Natural killer cell (primary cell): ENCODE measurements around the gene NEURL1B. TPM values are rescaled to one million over a fixed set of nuclear protein-coding genes. Genes with fewer than 3 reads are reported as not detected.
"Not testable (repeated sequence)": the region's sequence is repeated elsewhere in the genome, so short reads cannot be mapped to it uniquely, and the experiment has no call there.

Source experiments
- ATAC-seq, 3 donors: fragments of 150-1000 bp in 2 of 3; fragments of 200-7000 bp in 1 of 3; cut with Tn5 transposase; 1 replicate in 1 of 3; 2 replicates in 2 of 3; pipeline ENCODE4 v1.10.0; 2021; ENCODE audit warnings: mild to moderate bottlenecking in 2 of 3, moderate library complexity in 2 of 3
- DNase-seq, 2 donors: peaks; one replicate each; pipeline versions ENCODE4 v3.0.0 to v3.0.0-alpha.2; 2013 to 2021; ENCODE audit warnings: mixed read lengths in 1 of 2
- H3K27ac ChIP-seq: one replicate; pipeline ENCODE4 v1.5.1; 2013; ENCODE audit warnings: mild to moderate bottlenecking, low read length
- H3K27me3 ChIP-seq: one replicate; pipeline ENCODE4 v1.6.1; 2013; ENCODE audit warnings: low read length; ENCODE audit not compliant: control insufficient read depth, insufficient read depth
- H3K36me3 ChIP-seq: one replicate; pipeline ENCODE4 v1.6.1; 2013; ENCODE audit warnings: low read length; ENCODE audit not compliant: control insufficient read depth, insufficient read depth
- H3K4me1 ChIP-seq: one replicate; pipeline ENCODE4 v1.6.1; 2013; ENCODE audit warnings: low read length; ENCODE audit not compliant: control insufficient read depth, insufficient read depth
- H3K4me3 ChIP-seq: one replicate; pipeline ENCODE4 v1.5.1; 2013; ENCODE audit warnings: low read length
- H3K9me3 ChIP-seq: one replicate; pipeline ENCODE4 v1.6.1; 2013; ENCODE audit warnings: low read length; ENCODE audit not compliant: control insufficient read depth, insufficient read depth
- H3K27ac Mint-ChIP-seq, 2 donors: one replicate each; pipeline ENCODE4 v1.8.0; 2022; ENCODE audit warnings: mild to moderate bottlenecking in 2 of 2, mixed read lengths in 2 of 2, moderate library complexity in 1 of 2
- H3K27me3 Mint-ChIP-seq, 2 donors: one replicate each; pipeline ENCODE4 v1.8.0; 2022; ENCODE audit warnings: low read depth in 2 of 2, mixed read lengths in 2 of 2
- H3K36me3 Mint-ChIP-seq: one replicate; pipeline ENCODE4 v1.8.0; 2022; ENCODE audit warnings: mixed read lengths
- H3K4me1 Mint-ChIP-seq, 2 donors: one replicate each; pipeline ENCODE4 v1.8.0; 2022; ENCODE audit warnings: mixed read lengths in 2 of 2
- H3K4me3 Mint-ChIP-seq: one replicate; pipeline ENCODE4 v1.8.0; 2022; ENCODE audit warnings: mild to moderate bottlenecking, moderate library complexity, mixed read lengths
- H3K9me3 Mint-ChIP-seq, 2 donors: one replicate each; pipeline ENCODE4 v1.8.0; 2022; ENCODE audit warnings: mixed read lengths in 2 of 2
- WGBS: methylation state at CpG from one replicate; pipeline ENCODE4 v1.1.7; 2013; ENCODE audit warnings: missing lambda C conversion rate; ENCODE audit not compliant: insufficient coverage; 5-methylcytosine and 5-hydroxymethylcytosine counted together
- intact Hi-C: fragments of 100-400 bp; cut with micrococcal nuclease; formaldehyde crosslinking; loops from one replicate; pipeline ENCODE4 v1.14.2; 2022
- total RNA-seq, 4 donors: library from RNA; stranded (reverse); fragments of 120-200 nt in 1 of 4; gene quantifications; one replicate each; pipeline versions ENCODE4 v1.2.3 to v1.2.4, GENCODE V29; 2013 to 2022
- TF ChIP-seq, protein P1 (sequence below): fragments of 200-600 bp; IDR thresholded peaks from one replicate; pipeline ENCODE4 v1.8.0; 2022; ENCODE audit warnings: antibody characterized with exemption

Gene NEURL1B
- total RNA-seq, 3 donors from 2014 or later (not counting 1 experiment from before 2014, with no cell fraction given) = 0.28 to 0.54 (median 0.45) TPM

DNA sequence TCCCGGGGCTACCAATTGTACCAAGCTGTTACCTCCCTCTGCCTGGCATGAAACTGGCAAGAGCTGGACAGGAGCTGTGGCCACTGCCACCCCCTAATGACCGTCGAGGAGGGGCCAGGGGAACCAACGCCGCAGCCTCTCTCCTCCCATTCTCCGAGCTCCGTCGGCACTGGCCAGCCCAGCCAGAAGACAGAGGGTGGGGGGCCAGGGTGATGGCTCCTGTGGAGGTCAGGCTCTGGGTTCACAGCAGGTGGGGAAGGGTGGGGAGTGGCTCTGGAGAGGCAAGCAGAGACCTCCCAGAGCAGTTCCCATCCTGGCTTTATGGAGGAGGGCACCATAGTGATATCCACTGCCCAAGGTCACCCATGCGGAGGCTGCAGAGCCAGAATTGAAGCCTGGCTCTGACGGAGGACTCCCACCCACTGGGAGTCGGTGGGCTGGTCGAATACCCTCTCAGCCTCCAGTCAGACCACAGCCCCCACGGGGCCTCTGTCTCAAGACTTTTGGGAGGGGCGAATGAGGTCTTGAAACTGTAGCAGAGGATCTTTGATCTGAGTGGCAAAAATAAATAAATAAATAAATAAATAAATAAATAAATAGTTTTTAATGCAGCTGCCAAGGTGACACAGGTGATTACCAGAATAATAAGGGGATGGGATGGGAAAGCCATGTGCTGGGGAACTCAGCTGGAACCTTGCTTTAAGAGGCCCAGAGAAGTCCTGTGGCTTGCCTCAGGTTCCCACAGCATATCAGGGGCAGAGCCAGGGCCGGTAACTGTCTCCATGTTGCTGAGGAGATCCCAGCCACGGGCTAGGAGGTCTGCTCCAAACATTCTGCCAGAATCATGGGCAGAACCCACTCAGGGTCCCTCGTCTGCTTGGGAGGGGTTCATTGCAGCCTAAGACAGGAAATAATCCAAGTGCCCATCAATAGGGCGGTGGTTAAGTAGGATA, 42.5 kb upstream of the NEURL1B start:
- intact Hi-C loops = no loop called here
- Histone ChIP-seq H3K9me3 (no peaks in the 10 kb centered on the region), H3K36me3 (no peaks in the 10 kb centered on the region), H3K27ac (no peak overlapping the region), H3K4me1 (no peaks in the 10 kb centered on the region), H3K4me3 (no peak overlapping the region), H3K27me3 (no peaks in the 10 kb centered on the region)
- ATAC-seq (no peak), DNase-seq (no peak)
- Mint-ChIP-seq H3K27ac (no peak overlapping the region), H3K27me3 (peaks cover 0 to 3% of the 10 kb centered on the region in 2 donors), H3K9me3 (no peaks in the 10 kb centered on the region), H3K4me1 (no peaks in the 10 kb centered on the region), H3K4me3 (no peak overlapping the region), H3K36me3 (no peaks in the 10 kb centered on the region)
- TF ChIP-seq, protein P1, sequence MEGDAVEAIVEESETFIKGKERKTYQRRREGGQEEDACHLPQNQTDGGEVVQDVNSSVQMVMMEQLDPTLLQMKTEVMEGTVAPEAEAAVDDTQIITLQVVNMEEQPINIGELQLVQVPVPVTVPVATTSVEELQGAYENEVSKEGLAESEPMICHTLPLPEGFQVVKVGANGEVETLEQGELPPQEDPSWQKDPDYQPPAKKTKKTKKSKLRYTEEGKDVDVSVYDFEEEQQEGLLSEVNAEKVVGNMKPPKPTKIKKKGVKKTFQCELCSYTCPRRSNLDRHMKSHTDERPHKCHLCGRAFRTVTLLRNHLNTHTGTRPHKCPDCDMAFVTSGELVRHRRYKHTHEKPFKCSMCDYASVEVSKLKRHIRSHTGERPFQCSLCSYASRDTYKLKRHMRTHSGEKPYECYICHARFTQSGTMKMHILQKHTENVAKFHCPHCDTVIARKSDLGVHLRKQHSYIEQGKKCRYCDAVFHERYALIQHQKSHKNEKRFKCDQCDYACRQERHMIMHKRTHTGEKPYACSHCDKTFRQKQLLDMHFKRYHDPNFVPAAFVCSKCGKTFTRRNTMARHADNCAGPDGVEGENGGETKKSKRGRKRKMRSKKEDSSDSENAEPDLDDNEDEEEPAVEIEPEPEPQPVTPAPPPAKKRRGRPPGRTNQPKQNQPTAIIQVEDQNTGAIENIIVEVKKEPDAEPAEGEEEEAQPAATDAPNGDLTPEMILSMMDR = no peak
- 81% methylated on average over 16 of the region's 18 CpGs for WGBS

DNA sequence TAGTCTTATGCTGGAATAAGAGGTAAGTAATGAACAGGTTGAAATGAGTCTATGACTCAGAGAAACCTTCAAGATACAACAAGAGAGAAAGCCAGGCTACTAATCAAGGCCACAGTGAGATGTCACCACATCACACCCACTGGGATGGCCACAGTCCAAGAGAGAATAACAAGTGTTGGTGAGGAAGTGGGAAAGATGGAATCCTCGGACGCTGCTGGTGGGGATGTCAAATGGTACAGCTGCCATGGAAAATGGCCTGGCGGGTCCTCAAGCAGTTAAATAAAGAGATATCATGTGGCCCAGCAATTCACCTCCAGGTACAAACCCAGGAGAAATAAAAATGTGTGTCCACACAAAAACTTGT, 41.9 kb upstream of the NEURL1B start:
- H3K4me1 Mint-ChIP-seq = no peaks in the 10 kb centered on the region
- Histone ChIP-seq H3K27ac (no peak overlapping the region), H3K36me3 (no peaks in the 10 kb centered on the region), H3K27me3 (no peaks in the 10 kb centered on the region), H3K9me3 (no peaks in the 10 kb centered on the region), H3K4me1 (no peaks in the 10 kb centered on the region), H3K4me3 (no peak overlapping the region)
- H3K36me3 Mint-ChIP-seq = no peaks in the 10 kb centered on the region
- no peak overlapping the region for H3K27ac Mint-ChIP-seq
- no peaks in the 10 kb centered on the region for H3K9me3 Mint-ChIP-seq
- no peak overlapping the region for H3K4me3 Mint-ChIP-seq
- DNase-seq = no peak
- intact Hi-C loops = no loop called here
- 91% methylated on average over 3 of the region's 3 CpGs for WGBS
- no peak for ATAC-seq
- H3K27me3 Mint-ChIP-seq = peaks cover 0 to 3% of the 10 kb centered on the region in 2 donors
- TF ChIP-seq, protein P1 = no peak

DNA sequence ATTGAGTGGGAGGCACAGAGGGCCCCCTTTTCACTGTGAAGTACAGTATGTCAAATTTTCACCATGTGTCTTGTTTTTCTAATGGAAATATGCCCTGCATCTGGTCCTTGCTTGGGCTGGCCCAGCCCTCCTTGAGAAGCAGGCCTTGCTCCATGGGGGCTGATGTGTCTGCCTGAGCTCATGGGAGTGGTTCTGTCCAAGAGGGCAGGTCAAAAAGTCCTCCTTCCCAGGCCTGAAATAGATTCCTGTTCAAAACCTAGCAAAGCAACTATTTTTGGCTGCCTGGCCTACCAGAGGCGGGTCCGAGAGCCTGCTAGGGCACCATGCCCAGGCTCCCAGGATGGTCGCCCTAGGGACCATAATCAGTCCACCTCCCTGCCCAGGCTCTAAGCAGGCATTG, 40.5 kb upstream of the NEURL1B start:
- intact Hi-C loops = no loop called here
- Mint-ChIP-seq H3K27ac (no peak overlapping the region), H3K4me1 (no peaks in the 10 kb centered on the region), H3K27me3 (peaks cover 0 to 3% of the 10 kb centered on the region in 2 donors), H3K9me3 (no peaks in the 10 kb centered on the region), H3K36me3 (no peaks in the 10 kb centered on the region), H3K4me3 (no peak overlapping the region)
- no peak for ATAC-seq
- H3K27ac ChIP-seq = no peak overlapping the region
- H3K9me3 ChIP-seq = no peaks in the 10 kb centered on the region
- no peaks in the 10 kb centered on the region for H3K36me3 ChIP-seq
- H3K27me3 ChIP-seq = no peaks in the 10 kb centered on the region
- H3K4me3 ChIP-seq = no peak overlapping the region
- DNase-seq = no peak
- TF ChIP-seq, protein P1 = no peak
- H3K4me1 ChIP-seq = no peaks in the 10 kb centered on the region
- WGBS = 87% methylated on average over 3 of the region's 3 CpGs

DNA sequence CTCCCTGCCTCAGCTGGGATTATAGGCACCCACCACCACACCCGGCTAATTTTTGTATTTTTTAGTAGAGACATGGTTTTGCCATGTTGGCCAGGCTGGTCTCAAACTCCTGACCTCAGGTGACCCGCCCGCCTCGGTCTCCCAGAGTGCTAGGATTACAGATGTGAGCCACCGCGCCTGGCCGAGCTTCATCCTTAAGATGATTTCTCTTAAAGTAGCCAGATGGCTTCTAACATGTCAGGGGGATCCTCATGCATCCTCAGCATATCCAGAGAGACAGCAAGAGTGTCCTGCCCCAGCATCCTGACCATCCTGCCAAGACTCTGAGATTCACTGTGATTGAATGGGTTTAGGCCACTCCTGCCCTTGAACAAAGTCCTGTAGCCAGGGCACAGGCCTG, 39.5 kb upstream of the NEURL1B start:
- ATAC-seq, H3K4me3 Mint-ChIP-seq, H3K27me3 Mint-ChIP-seq, H3K27me3 ChIP-seq, H3K9me3 Mint-ChIP-seq, H3K27ac Mint-ChIP-seq, H3K9me3 ChIP-seq, H3K36me3 ChIP-seq, DNase-seq, intact Hi-C loops, H3K4me1 Mint-ChIP-seq, H3K4me3 ChIP-seq, H3K27ac ChIP-seq, H3K4me1 ChIP-seq, H3K36me3 Mint-ChIP-seq: not testable (repeated sequence)
- WGBS = 96% methylated on average over 7 of the region's 7 CpGs
